Keratinocyte (primary cell): Measurements from ENCODE around the gene NAT9. TPM values are rescaled to one million over a fixed set of nuclear protein-coding genes. Genes with fewer than 3 reads are reported as not detected.

Source experiments
- DNase-seq: peaks from one replicate; pipeline ENCODE4 v3.0.0-alpha.2; 2011; ENCODE audit warnings: low read depth, missing footprints, low spot score
- FAIRE-seq: peaks from 2 replicates; lab custom pipeline; 2011; peaks lifted over from hg19 to GRCh38; lab: Jason Lieb, UNC
- H2AFZ ChIP-seq: 2 replicates; pipeline ENCODE4 v1.6.0; 2012; ENCODE audit warnings: low read length, control low read depth, inconsistent platforms; ENCODE audit not compliant: control insufficient read depth
- H3K27ac ChIP-seq: 2 replicates; pipeline ENCODE4 v1.5.1; 2011; ENCODE audit warnings: low read length; ENCODE audit not compliant: control insufficient read depth, insufficient read depth
- H3K27me3 ChIP-seq: 3 replicates; pipeline ENCODE4 v1.6.0; 2011; ENCODE audit warnings: low read length; ENCODE audit not compliant: control insufficient read depth, insufficient read depth; ENCODE audit errors: extremely low read depth
- H3K36me3 ChIP-seq, 2 experiments: 2 replicates in 1 of 2; 3 replicates in 1 of 2; pipeline ENCODE4 v1.5.1; 2011; ENCODE audit warnings: low read length in 2 of 2, mild to moderate bottlenecking in 1 of 2; ENCODE audit not compliant: control insufficient read depth in 2 of 2, insufficient read depth in 2 of 2; ENCODE audit errors: extremely low read depth in 1 of 2
- H3K4me1 ChIP-seq: 3 replicates; pipeline ENCODE4 v1.5.1; 2011; ENCODE audit warnings: low read length; ENCODE audit not compliant: control insufficient read depth, insufficient read depth; ENCODE audit errors: extremely low read depth
- H3K4me2 ChIP-seq: 3 replicates; pipeline ENCODE4 v1.6.0; 2011; ENCODE audit warnings: low read depth, low read length; ENCODE audit not compliant: control insufficient read depth, insufficient read depth; ENCODE audit errors: extremely low read depth
- H3K4me3 ChIP-seq, 3 experiments: fragments of 200-600 bp in 1 of 3; sonication (generic) in 1 of 3; 2 replicates in 2 of 3; 3 replicates in 1 of 3; pipeline ENCODE4 v1.5.1; 2011 to 2016; ENCODE audit warnings: low read length in 3 of 3, mild to moderate bottlenecking in 3 of 3, control low read depth in 2 of 3, inconsistent platforms in 1 of 3, low read depth in 1 of 3, mixed read lengths in 1 of 3, mixed run types in 1 of 3, moderate library complexity in 1 of 3; ENCODE audit not compliant: control insufficient read depth in 2 of 3, insufficient read depth in 2 of 3; ENCODE audit errors: extremely low read depth in 1 of 3
- H3K79me2 ChIP-seq: 2 replicates; pipeline ENCODE4 v1.6.0; 2012; ENCODE audit warnings: low read length; ENCODE audit not compliant: control insufficient read depth, insufficient read depth
- H3K9ac ChIP-seq: 3 replicates; pipeline ENCODE4 v1.6.0; 2011; ENCODE audit warnings: low read length; ENCODE audit not compliant: control insufficient read depth, insufficient read depth; ENCODE audit errors: extremely low read depth
- H3K9me1 ChIP-seq: 3 replicates; pipeline ENCODE4 v1.6.0; 2011; ENCODE audit warnings: low read length; ENCODE audit not compliant: control insufficient read depth, insufficient read depth; ENCODE audit errors: extremely low read depth
- H3K9me3 ChIP-seq: 2 replicates; pipeline ENCODE4 v1.5.1; 2012; ENCODE audit warnings: low read depth, low read length; ENCODE audit not compliant: control insufficient read depth
- H4K20me1 ChIP-seq: 3 replicates; pipeline ENCODE4 v1.6.0; 2011; ENCODE audit warnings: low read length; ENCODE audit not compliant: control insufficient read depth, insufficient read depth; ENCODE audit errors: extremely low read depth
- CTCF ChIP-seq, 3 experiments: IDR thresholded peaks in 1 of 3; conservative IDR thresholded peaks in 1 of 3; optimal IDR thresholded peaks in 1 of 3; 2 replicates in 2 of 3; 3 replicates in 1 of 3; pipeline versions ENCODE3 to v1.5.1; 2011; ENCODE audit warnings: low read length in 3 of 3, mild to moderate bottlenecking in 3 of 3, moderate library complexity in 2 of 3, control low read depth in 1 of 3, inconsistent platforms in 1 of 3; ENCODE audit not compliant: insufficient read depth in 2 of 3; ENCODE audit errors: extremely low read depth in 1 of 3
- EZH2 ChIP-seq: IDR thresholded peaks from one replicate; pipeline ENCODE4 v1.6.1; 2012; ENCODE audit warnings: inconsistent platforms, mild to moderate bottlenecking, low read length, moderate library complexity
- dilution Hi-C: fragments of 300-500 bp; cut with MboI; formaldehyde crosslinking; loops from one replicate; pipeline ENCODE4 v1.7.0; 2020; ENCODE audit warnings: low sequenced_read_pairs; ENCODE audit not compliant: extremely low pct_ligation_motif_present
- polyA plus RNA-seq, 5 experiments: library from polyadenylated mRNA; depleted of rRNA in 3 of 5; stranded (reverse) in 3 of 5; stranded (forward) in 1 of 5; unstranded in 1 of 5; fragments of >200 nt; gene quantifications; 1 replicate in 1 of 5; 2 replicates in 3 of 5; 3 replicates in 1 of 5; pipeline versions ENCODE4 v1.2.1 to v1.2.3, GENCODE V29; 2011 to 2012; ENCODE audit warnings: missing spikeins in 2 of 5, low read depth in 1 of 5, low replicate concordance in 1 of 5

NAT9 gene
- polyA plus RNA-seq, 1 donor (not counting 4 experiments of a cell fraction or from before 2014, with no cell fraction given) = 34.6 TPM

GRCh38 chr17:74745548-74746177 is 30.5 kb downstream of the NAT9 start:
- FAIRE-seq = no peak
- Histone ChIP-seq H3K9me3 (no peaks in the 10 kb centered on the region), H3K27ac (no peak overlapping the region), H3K27me3 (peaks cover 7% of the 10 kb centered on the region), H3K4me2 (no peak overlapping the region), H3K9me1 (peaks cover 5% of the 10 kb centered on the region), H3K4me1 (peaks cover 14% of the 10 kb centered on the region), H3K36me3 (no peaks in the 10 kb centered on the region), H3K9ac (no peak overlapping the region), H3K79me2 (peaks cover 20% of the 10 kb centered on the region), H3K4me3 (no peak overlapping the region), H2AFZ (no peak overlapping the region), H4K20me1 (peaks cover 2% of the 10 kb centered on the region)
- DNase-seq = no peak
- dilution Hi-C loops = no loop called here
- TF ChIP-seq EZH2 = no peak
- no peak for TF ChIP-seq CTCF (optimal IDR thresholded peaks at IDR 0.05 in 1 of 3, IDR thresholded peaks at IDR 0.05 in 1 of 3, conservative IDR thresholded peaks at IDR 0.05 in 1 of 3; ENCODE audit: extremely low read depth in 1 of 3, insufficient read depth in 2 of 3, low read length in 3 of 3)

- Histone ChIP-seq H3K4me2 (peak overlapping the region; percentile 74), H3K36me3 (no peaks in the 10 kb centered on the region), H3K27ac (no peak overlapping the region), H4K20me1 (peaks cover 2% of the 10 kb centered on the region), H3K79me2 (peaks cover 14% of the 10 kb centered on the region), H3K27me3 (peaks cover 7% of the 10 kb centered on the region), H2AFZ (peak overlapping the region; percentile 88), H3K9me3 (no peaks in the 10 kb centered on the region), H3K4me1 (peaks cover 8% of the 10 kb centered on the region), H3K4me3 (peak overlapping the region in 1 of 3 experiments; percentile 24), H3K9me1 (peaks cover 1% of the 10 kb centered on the region), H3K9ac (peak overlapping the region; percentile 19)
- dilution Hi-C loops = no loop called here
- no peak for DNase-seq
- TF ChIP-seq CTCF (optimal IDR thresholded peaks at IDR 0.05 in 1 of 3, IDR thresholded peaks at IDR 0.05 in 1 of 3, conservative IDR thresholded peaks at IDR 0.05 in 1 of 3; ENCODE audit: extremely low read depth in 1 of 3, insufficient read depth in 2 of 3, low read length in 3 of 3) (peak; percentile 94 to 100 (median 99)), EZH2 (no peak)
- peak; percentile 26 for FAIRE-seq
Measured at GRCh38 chr17:74744714-74745547, 31.2 kb downstream of the NAT9 start.
